Pons (tissue), 1 donor: ENCODE data around the gene PRR13.
A peak's percentile ranks its signal among the peaks of the same experiment; 100 is the strongest.
"Not testable (repeated sequence)": the region's sequence is repeated elsewhere in the genome, so short reads cannot be mapped to it uniquely, and the experiment has no call there.

Source experiments
- DNase-seq: peaks from one replicate; pipeline ENCODE4 v3.0.0-alpha.2; 2016; ENCODE audit warnings: low spot score

The PRR13 gene

GRCh38 chr12:53441040-53441833 lies at the start of gene PRR13:
Gene PRR13 (plus strand): TSS chr12:53441734. CDS start chr12:53442715, 981 bp downstream.
- peak; percentile 100 for DNase-seq

GRCh38 chr12:53399896-53400295 lies 41.6 kb upstream of the PRR13 start:
- DNase-seq: no peak

- not testable (repeated sequence) for DNase-seq
Observed at GRCh38 chr12:53402351-53402750, 39.2 kb upstream of the PRR13 start.

GRCh38 chr12:53402871-53403270 lies 38.7 kb upstream of the PRR13 start:
- no peak for DNase-seq

DNA sequence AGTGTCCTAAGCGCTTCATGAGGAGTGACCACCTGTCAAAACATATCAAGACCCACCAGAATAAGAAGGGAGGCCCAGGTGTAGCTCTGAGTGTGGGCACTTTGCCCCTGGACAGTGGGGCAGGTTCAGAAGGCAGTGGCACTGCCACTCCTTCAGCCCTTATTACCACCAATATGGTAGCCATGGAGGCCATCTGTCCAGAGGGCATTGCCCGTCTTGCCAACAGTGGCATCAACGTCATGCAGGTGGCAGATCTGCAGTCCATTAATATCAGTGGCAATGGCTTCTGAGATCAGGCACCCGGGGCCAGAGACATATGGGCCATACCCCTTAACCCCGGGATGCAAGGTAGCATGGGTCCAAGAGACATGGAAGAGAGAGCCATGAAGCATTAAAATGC lies 30.6 kb upstream of the PRR13 start:
- no peak for DNase-seq

GRCh38 chr12:53413485-53414204 lies 27.9 kb upstream of the PRR13 start:
- no peak for DNase-seq

DNA sequence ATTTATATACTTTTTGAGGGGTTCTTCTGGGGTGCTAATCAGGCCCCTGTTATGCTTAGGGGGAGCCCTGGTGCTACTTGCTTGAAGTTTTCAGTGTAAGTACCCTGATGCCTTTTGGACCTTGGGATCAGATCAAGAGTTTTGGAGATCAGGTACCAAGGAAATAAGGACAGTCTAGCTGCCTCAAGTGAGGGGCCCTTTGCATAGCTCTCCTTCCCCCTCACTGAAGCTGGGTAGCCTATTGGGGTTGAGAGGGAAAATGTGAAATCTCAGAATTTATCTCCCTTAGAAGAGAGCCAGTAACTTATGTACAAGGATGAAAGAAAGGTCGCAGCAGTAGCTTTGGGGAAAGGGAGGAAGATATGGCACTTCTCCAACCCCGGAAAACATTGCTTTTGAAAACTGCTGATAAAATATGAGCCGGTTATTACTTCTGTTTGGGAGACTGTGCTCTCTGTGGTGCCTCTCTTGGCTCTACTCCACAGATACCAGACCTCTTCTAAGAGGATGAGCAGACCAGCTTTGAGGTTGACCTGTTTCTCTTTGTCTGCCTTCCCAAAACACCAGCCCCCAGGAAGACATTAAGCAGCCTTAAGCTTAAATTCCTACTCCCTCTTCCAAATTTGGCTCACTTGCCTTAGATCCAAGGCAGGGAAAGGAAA lies 26.6 kb upstream of the PRR13 start:
- DNase-seq: no peak

- not testable (repeated sequence) for DNase-seq
Observed at GRCh38 chr12:53415752-53416389, 25.7 kb upstream of the PRR13 start.

- DNase-seq: peak; percentile 27
Observed at GRCh38 chr12:53417291-53417816, 24.2 kb upstream of the PRR13 start.

GRCh38 chr12:53418221-53418620 lies 23.3 kb upstream of the PRR13 start:
- no peak for DNase-seq

DNA sequence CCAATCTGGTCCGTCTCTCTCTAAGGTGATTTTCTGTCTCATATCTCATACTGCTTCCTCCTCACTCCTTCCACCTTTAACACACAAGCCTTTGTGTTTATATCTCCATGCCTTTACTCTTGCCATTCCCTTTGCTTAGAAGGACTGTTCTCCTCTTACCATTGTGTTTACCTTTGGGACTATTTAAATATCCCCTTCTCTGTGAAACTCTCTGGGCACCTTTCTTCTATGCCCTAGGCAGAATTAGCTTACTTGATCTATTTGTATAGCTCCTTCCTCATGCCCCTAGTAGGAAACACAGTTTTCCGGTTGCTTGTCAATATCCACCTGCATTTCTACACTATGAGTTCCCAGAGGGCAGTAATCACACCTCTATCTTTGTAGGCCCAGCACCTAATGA lies 21.8 kb upstream of the PRR13 start:
- DNase-seq: no peak

GRCh38 chr12:53422247-53422646 lies 19.3 kb upstream of the PRR13 start:
- not testable (repeated sequence) for DNase-seq

DNA sequence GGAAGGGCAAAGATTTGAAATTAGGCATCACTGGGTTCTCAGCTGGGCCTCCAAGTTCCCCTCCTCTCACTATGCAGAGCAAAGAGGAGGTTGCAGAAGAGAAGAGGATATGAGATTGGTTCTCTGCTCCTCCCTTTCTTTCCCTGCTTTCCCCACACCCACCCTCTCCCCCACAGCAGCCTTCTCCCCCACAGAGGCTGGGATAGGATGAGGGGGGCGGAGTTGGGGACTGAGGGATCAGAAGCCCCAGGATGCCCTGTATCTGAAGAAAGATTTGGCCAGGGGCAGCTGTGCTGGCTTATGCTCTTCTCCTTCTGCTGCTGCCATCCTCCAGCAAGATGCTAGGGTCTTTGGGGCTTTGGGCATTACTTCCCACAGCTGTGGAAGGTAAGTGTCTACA lies 17.9 kb upstream of the PRR13 start, which contains the start of gene AMHR2:
Gene AMHR2 (plus strand): TSS at position 259 of the 400 bp plus-strand sequence. CDS start 80 bp downstream, at position 339.
- DNase-seq: no peak

DNA sequence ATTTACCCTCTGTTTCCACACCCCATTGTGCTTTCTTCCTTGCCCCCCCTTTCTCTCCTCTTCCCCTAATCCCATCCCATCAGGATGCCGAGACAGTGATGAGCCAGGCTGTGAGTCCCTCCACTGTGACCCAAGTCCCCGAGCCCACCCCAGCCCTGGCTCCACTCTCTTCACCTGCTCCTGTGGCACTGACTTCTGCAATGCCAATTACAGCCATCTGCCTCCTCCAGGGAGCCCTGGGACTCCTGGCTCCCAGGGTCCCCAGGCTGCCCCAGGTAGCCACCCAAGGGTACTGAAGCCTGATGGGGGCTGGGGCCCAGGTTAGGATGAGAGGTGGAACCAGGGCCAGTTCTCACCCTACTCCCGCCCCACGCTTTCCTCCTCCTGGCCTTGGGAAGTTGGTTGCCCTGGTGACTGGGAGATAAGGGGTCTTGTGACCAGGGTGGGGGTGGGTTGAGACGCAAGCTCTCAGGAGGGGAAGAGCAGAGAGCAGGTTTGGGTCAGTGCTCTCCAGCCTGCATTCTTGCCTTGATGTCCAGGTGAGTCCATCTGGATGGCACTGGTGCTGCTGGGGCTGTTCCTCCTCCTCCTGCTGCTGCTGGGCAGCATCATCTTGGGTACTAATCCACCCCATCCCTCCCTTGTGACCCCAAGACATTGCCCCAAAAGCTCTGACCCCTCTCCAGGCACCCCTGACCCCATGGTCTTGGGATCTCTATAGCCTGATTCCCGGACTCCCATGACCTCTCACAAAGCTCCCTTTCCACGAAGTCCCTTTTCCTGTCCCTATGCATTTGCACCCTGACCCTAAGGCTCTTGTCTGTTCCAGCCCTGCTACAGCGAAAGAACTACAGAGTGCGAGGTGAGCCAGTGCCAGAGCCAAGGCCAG lies 16.7 kb upstream of the PRR13 start:
- DNase-seq: no peak

DNA sequence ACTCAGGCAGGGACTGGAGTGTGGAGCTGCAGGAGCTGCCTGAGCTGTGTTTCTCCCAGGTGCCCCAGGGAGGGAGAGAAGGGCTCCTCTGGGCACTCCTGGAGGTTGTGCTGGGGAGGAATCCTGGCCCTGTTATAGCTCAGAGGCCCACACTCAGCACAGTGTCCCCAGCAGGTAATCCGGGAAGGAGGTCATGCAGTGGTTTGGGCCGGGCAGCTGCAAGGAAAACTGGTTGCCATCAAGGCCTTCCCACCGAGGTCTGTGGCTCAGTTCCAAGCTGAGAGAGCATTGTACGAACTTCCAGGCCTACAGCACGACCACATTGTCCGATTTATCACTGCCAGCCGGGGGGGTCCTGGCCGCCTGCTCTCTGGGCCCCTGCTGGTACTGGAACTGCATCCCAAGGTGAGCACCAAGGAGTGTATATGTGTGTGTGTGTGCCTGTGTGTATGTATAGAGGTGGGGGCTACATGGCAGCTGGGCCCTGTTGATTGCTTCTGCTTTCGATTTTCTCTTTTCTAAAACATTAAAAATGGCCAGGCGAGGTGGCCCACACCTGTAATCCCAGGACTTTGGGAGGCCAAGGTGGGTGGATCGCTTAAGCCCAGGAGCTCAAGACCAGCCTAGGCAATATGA lies 15.9 kb upstream of the PRR13 start:
- no peak for DNase-seq

DNA sequence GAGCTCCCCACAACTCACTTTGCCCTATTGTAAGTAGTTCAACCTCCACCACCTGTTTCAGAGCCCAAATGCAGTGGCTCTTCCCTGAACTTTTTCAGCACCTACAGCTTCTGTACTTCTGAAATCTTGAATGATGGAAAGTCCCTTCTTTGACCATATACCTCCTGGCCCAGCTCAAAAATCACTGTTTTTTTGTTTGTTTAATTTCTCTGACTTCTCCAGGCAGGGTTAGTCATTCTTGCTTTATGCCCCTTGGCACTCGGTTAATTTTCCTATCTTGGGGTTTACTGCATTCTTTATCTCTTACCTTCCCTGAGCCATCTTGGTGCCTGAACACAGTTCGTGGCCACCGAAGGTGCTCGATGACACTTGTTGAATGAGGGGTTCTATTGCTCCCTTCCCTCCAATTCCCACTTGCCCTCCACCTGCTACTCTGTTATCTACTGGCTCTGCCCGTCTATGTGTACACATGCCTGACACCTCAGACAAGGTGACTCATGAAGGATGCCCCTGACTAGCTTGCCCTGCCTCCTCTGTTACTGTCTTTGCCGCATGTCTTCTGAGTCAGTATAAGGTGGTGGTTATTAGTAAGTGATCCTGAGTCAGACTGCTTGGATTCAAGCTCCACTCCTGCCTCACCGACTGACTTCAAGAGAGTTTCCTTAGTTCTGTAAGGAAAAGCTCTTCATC lies 13.5 kb upstream of the PRR13 start:
- DNase-seq: no peak

DNA sequence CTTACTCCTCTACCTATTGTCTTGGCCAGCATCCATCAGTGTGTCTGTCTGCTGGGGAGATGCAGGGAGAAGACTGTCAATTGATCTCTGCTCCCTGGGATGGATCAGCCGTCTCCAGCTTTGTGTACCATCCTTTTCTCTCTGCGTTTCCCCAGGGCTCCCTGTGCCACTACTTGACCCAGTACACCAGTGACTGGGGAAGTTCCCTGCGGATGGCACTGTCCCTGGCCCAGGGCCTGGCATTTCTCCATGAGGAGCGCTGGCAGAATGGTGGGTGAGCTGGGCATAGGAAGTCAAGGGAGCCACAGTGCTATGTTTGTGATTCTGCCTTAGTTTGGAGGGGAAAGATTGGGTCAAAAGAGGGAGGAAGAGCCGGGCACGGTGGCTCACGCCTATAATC lies 12.8 kb upstream of the PRR13 start:
- DNase-seq: no peak

DNA sequence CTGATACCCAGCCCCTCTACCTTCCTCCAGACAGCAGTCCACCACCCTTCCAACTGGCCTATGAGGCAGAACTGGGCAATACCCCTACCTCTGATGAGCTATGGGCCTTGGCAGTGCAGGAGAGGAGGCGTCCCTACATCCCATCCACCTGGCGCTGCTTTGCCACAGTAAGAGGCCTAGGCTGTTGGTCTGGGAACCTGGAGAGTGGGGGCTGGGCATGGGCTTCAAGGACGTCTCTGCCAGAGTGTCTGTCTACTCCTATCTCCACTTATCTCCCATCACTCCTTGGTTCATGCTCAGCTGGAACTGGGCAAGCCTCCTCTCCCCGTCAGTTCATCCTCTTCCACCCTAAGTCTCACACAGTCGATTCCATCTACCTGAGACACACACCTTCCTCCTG lies 11.4 kb upstream of the PRR13 start:
- no peak for DNase-seq

DNA sequence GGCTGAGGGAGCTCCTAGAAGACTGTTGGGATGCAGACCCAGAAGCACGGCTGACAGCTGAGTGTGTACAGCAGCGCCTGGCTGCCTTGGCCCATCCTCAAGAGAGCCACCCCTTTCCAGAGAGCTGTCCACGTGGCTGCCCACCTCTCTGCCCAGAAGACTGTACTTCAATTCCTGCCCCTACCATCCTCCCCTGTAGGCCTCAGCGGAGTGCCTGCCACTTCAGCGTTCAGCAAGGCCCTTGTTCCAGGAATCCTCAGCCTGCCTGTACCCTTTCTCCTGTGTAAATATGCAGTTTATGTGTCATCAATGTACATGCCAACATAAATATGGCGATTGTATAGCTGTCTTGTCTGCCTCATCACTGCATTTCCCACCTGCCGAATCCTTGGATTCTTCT lies 10.3 kb upstream of the PRR13 start:
- no peak for DNase-seq

GRCh38 chr12:53435326-53435725 lies 6.2 kb upstream of the PRR13 start:
- DNase-seq: not testable (repeated sequence)
